Activated gamma-delta T cell treated with anti-CD3 and anti-CD28 coated beads, Interleukin-2, amount 50 U/mL, for 16 hours (primary cell): ENCODE measurements around the gene GAPT.
A peak's percentile ranks its signal among the peaks of the same experiment; 100 is the strongest.

Experiments
- DNase-seq: peaks from one replicate; pipeline ENCODE4 v3.0.0-alpha.2; 2020; ENCODE audit warnings: low read depth

Gene GAPT

DNA sequence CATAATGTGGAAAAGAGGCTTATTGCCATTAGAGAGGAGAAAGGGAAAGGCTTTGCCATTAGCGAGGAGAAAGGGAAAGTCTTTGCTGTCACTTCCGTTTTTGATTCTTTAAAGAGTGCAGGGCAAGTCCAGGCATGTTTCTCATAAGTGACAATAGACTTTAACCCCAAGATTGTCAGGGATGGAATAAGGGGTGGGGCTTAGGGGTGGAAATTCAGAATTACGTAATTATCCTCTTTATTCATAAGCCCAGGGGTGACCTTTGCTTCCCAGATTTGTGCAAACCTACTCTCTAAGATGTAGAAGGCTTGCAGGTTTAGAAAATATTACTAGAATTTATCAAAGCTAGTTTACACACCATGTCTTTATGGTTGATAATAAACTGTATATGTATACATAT lies 29.1 kb upstream of the GAPT start:
- DNase-seq: no peak

DNA sequence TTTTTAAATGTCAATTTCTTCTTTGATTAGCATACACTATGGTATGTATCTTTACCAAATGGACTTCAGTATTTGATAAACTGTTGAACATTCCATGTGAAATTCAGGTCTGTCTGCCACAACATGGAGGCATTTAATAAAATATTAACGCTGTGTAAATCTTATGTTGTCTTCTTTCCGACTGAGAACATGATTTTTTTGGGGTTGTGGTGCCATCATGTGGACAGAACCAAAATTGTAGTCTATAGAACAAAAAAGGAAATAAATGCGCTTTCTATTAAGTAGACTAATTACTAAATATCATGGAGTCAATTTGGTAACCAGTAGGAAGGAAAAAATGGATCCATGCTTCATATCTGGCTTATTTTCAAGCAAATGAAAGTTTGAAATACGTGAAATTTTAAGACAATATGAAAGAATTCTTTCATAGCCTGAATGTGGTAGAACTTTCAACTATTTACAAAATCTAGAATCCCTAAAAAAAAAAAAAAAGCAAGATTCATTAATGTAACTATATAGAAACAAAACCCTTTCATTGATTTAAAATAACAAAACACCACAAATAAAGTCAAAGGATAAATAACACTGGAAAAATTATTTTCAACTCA lies 28.5 kb upstream of the GAPT start:
- DNase-seq: peak; percentile 18

DNA sequence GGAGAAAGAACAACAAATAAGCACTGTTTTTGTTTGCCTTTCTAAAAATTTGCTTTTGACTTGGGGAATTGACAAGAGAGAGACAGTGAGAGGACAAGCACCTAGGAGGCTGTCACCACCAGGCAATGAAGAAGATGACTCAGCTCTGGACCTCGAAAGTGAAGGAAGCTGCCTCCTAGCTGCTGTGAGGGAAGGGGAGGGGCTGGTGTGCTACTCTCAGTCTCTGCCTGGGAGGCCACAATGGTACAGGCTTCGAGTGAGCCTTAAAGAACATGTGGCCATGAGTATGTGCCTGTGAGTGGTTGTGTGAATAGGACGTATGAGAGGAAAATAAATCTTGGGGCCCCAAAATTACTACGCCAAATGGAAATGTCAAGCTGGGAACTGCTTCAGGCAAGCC lies 24.3 kb upstream of the GAPT start:
- no peak for DNase-seq

DNA sequence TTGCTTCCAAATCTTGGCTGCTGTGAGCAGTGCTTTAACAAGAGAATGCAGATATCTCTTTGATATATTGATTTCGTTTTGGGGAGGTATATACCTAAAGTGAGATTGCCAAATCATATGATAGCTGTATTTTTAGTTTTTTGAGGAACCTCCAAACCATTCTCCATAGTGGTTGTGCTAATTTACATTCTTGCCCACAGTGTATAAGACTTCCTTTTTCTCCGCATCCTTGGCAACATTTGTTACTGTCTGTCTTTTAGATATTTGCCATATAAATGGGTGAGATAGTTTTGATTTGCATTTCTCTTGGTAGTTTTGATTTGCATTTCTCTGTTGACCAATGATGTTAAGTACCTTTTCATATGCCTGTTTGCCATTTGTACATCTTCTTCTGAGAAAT lies 21.3 kb upstream of the GAPT start:
- DNase-seq: no peak

DNA sequence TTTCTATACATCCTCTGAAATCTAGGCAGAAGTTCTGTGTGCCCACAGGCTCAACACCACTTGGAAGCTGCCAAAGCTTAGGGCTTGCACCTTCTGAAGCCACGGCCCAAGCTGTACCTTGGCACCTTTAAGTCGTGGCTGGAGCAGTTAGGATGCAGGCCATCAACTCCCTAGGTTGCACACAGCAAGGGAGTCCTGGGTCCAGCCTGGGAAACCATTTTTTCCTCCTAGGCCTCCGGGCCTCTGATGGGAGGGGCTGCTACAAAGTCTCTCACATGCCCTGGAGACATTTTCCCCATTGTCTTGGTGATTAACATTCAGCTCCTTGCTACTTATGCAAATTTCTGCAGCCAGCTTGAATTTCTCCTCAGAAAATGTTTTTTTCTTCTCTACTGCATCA lies 15.8 kb upstream of the GAPT start:
- no peak for DNase-seq

DNA sequence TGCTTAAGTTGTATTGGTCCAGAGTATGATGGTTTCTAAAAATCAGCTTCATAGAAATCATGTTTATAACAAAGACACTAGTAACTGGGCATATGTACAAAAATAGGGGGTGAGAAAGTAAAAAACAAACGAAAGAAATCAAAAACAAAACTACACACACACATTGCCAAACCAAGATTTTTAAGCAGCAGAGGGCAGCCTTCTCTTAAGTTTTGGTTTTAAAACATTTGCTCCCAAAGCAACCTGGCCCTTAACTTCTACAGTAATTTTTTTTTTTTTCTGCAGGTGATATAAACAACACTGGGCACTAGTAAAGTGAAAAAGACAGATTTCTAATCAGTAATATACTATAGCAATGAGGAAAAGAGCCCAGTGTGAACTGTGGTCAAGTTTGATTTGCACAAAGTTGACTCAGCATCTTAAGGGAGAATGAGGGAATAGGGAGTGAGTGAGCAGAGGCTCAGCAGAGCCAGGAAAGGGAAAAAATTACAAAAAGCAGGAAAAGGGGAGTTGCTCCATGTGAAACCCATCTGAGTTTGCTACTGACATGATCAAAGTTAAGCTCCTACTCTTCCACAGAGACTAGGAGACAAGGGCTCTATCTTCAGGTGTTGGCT lies 13.4 kb upstream of the GAPT start:
- DNase-seq: no peak

DNA sequence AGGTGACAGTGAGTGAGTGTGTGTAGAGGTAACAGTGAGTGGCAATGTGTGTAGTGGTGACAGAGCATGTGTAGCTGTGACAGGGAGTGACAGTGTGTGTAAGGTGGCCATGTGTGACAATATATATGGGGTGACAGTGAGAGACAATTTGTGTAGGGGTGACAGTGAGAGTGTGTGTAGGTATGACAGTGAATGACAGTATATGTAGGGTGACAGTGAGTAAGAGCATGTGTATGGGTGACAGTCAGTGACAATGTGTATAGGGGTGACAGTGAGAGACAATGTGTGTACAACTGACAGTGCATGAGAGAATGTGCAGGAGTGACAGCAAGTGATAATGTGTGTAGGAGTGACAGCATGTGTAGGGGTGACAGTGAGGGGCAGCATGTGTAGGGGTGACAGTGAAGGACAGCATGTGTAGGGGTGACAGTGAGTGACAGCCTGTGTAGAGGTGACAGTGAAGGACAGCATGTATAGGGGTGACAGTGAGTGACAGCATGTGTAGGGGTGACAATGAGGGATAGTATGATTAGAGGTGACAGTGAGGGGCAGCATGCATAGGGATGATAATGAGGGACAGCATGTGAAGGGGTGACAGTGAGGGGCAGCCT lies 10.1 kb upstream of the GAPT start:
- DNase-seq: no peak

DNA sequence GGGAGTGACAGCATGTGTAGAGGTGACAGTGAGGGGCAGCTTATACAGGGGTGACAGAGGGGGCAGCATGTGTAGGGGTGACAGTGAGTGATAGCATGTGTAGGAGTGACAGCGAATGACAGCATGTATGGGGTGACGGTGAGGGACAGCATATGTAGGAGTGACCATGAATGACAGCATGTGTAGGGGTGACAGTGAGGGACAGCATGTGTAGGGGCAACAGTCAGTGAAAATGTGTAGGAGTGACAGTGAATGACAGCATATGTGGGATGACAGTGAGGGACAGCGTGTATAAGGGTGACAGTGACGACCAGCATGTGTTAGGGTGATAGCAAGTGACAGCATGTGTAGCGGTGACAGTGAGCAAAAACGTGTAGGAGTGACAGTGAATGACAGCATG lies 9.4 kb upstream of the GAPT start:
- no peak for DNase-seq

DNA sequence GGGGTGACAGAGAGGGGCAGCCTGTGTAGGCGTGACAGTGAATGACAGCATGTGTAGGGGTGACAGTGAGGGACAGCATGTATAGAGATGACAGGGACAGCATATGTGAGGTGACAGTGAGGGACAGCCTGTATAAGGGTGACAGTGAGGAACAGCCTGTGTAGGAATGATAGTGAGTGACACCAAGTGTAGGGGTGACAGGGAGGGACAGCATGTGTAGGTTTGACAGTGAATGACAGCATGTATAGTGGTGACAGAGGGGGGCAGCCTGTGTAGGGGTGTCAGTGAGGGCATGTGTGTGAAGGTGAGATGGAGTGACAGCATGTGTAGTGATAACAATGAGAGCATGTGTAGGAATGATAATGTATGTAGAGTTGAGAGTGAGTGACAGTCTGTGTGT lies 8.7 kb upstream of the GAPT start:
- no peak for DNase-seq

DNA sequence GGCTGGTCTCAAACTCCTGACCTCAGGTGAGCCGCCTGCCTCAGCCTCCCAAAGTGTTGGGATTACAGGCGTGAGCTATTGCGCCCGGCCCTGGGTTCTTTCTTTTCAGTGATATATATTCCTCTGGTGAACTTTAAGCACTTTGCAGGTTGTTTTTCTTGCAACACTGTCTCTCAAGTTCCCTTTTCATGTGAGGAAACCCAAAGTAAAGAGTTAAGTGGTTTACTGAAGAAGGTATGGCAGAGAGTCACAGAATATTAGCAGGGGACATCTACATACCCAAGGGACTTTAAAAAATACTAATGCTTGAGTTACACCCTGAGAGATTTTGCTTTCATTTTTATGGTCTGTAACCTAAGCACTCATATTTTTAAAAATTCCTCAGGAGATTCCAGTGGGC lies 6.7 kb upstream of the GAPT start:
- no peak for DNase-seq

DNA sequence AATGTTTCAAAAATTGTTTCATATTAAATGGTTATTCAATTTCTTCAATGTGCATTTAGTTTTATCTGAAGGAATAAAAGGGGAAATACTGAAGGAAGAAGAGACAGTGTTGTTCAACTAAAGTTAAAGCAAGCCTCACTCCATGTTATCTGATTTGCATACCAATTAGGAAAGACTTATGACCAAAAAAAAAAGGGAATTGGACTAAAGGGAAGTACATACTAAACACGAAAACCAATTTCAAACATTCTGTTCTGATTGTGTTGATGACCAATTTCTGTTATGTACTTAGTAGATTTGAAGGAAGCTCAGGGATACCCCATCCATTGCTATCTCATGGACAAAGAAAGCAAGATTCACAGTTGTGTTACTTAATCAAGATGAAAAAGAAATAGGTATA lies 4.9 kb upstream of the GAPT start:
- DNase-seq: no peak

DNA sequence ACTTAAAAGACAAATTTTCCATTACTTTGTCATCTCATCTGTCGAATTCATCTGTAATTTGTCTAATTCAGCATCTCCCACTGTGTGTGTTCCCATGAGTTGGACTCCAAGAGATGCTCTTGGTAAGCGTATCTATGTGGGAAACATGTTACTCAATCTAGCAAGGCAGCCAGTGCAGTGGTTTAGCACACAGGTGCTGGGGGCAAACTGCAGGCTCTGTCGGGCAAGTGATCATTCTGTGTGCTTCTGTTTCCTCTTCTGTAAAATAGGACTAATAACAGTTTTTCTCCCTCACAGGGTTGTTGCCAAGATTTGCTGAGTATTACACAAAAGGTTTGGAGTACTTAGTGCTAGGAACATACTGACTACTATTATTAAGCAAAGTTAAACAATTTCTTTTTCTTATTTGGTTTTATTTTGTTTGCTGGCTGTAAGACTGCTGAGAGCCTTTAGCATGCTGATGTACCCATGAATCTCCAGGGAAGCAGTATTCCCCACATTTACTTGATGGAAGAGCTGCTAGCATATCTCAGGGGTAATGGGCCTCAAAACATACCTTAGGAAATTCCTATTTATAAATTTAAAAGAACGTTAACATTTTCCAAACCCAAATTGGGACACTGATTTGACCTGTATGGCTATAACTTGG lies 709 bp upstream of the GAPT start:
- no peak for DNase-seq

DNA sequence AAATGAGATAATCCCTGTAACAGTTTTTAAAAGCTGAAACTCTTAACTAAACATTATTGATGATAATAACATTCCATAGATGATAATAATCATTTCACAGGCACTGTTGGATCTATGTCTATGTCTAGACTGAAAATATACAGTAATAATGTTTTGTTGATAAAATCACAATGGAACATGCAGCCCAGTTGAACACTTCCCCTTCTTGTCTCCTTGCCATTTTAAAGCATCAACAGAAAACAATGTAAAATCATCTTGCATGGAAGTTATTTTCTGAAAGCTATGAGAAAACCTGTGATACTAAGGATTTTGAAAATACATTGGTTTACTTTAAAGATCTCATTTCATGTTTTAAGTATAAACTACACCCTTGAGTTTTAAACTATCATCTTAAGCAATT lies 1.9 kb downstream of the GAPT start:
- no peak for DNase-seq

DNA sequence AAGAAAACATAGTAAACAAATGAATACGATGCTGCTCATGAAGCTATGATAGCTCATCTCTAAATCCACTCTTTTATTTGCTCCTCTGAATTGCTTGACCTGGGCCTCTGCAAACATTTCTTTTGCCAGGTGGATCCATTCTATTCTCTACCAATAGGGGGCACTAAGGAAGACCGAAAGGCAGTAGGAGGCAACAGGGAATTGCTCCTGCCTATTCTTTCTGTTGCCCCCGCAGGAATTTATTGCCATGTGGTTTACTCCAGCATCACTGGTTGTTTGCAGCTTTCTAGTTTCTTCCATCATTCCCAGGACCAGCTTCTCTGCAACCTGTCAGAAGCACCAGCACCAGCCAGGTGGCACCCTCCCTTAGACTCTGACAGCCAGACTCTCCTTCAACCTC lies 5.3 kb downstream of the GAPT start:
- DNase-seq: no peak

DNA sequence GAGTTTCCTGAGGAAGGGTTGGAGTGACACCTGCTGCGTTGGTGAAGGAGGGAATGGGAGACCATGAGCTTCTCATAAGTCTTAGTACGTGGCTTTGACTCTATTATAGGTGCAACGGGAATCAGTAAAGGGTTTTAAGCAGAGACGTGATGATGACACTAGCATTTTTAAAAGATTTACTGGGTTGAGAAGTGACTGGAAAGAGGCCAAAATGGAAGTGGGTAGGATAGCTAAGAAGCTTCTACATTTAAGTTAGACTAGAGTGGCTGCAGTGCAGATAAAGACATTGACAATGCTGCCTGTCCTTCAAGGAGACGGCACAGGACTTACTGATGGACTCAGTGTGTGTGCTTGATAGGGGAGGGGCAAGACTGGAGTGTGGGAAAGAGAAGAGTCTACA lies 6.2 kb downstream of the GAPT start:
- no peak for DNase-seq

DNA sequence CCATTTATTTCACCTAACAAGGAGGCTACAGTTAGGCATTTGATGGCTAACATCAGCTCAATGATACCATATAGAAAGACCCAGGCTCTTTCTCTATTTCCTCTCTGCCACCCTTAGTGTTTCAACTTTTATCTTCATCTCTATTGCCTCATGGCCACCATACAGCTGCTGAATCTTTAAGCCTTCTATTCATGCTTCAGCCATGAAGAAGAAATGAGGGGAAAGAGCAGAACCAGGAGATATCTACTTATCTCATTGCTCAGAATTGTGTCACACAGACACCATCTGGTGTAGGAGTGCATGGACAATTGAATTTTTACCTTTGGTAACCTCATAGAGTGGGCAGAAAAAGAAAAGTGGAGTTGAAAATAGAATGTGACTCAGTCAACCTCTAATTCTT lies 6.7 kb downstream of the GAPT start:
- DNase-seq: no peak

DNA sequence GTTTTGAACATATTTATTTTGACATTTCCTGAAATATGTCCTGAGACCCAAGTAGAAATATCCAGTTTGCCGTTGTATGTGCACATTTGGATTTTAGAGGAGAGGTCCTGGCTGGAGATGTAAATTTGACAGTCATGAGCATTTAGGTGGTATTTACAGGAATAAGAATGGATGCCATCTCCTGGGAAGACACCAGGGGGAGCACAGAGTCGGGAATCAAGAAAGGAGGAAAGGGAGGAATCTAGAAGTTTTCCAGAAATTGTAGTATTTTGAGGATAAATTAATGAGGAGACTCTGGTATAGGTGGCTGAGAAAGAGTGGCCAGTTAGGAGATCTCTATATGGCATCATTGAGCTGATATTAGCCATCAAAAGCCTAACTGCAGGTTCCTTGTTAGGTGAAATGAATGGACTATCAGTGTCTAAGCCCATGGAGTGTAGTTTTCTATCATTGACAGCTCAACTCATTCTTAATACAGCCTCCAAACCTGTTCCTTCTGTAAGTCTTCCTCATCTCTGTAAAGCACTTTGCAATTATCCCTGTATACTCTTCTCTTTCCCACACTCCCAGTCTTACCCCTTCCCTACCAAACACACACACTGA lies 7.2 kb downstream of the GAPT start:
- no peak for DNase-seq

DNA sequence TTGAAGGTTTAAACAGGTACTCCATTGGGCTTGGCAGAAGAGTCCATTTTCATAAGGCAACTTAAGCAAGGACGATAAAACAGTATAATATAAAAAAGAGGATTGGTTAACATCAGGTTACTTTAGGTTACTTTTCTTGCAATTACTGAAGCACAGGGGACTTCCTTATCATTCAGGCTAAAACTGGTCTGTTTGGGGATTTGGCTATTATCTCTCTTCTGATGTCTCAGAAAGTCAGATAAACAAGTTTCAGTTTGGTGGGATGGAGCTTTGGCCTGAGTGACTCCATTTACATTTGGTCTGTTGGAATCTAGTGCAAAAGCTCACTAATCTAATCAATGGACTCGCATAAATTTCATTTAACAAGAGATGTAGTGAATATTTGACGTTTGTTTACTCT lies 8.0 kb downstream of the GAPT start:
- no peak for DNase-seq

DNA sequence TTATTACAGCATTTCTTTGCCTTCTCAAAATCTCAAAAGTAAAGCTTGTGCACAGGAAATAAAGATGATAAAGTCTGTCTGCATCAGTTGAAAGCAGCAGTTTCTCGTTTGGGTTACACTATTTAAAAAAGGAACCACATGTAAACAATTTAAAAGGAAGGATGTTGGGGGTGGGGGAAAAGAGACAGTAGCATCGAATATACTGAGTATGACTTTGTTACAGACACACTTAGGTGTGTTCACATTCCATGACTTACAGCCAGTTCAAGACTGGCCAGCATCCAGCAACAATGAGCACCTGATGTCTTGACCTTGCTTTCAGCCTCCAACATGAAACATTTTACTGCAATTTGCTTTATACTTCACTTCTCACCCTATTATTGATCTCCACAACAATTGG lies 8.7 kb downstream of the GAPT start:
- DNase-seq: no peak

DNA sequence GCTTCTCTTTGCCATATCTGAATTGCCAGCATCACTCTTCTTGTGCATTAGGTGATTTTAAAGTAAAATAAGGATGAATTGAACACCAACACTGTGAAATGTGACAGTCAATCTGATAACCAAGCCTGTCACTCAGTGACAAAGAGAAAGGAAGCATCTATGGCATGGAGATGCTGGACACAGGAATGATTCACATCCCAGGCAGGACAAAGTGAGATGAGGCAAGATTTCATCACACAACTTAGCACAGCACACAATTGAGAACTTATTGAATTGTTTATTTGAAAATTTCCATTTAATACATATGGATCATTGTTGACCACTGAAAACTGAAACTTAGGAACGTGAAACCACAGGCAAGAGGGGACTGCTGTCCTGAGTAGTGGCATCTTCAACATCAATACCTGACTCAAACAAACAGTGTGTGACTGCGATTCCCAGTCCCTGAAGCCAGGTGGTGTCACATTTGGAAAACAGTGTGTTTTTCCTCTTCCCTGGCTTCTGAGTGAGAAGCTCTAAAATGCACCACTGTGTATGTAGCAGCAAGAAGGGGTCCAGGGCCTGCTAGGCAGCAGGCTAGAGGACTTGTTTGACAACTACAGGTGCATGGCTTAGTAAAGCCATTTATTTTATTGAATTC lies 10.7 kb downstream of the GAPT start:
- no peak for DNase-seq

DNA sequence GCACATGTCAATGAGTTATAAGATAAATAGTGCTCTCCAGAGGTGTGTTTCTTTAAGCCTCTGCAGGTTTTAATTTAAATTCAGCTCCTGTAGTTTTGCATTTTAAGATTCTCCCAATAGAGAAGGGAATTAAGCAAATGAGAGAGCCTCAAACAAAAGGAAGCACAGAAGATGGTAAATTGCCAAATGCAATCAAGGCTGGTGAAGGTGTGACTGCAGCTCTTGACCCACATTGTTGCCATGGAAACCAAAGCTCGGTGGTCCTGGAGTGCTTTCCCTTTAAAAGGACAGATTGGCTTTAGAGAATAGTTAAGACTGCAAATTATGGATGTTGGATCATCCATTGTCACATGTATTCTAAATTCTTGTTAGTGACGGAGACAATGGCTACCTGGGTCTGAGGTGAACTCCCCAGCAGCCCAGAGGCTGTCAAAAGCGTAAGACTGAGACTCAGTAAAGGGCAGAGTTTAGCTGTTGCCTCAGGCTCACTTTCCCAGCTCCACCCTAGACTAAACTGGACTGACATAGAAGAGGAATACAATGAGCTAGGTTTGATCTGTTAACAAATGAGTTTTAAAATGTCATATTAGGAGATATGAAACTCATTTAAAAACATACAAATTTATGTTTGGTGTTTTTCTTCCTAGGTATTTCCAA lies 12.3 kb downstream of the GAPT start:
- DNase-seq: no peak

DNA sequence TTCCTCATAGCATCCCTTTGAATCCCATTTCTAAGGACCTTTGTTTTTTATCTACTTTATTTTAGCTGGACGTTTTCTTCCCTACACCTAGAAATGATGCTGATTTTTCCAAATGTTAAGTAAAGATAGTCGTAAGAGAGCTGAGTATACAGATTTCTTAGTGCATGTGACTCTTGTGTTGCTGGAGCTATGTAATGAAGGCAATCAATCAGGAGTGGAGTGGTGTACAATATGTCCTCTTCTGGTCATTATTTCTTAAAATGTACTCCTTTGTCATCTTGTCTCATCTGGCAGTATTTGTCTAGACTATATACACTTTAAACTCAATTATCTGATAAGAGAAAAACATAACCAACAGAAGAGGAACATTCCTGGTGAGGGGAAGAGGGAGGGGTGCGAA lies 13.5 kb downstream of the GAPT start:
- DNase-seq: no peak
